OCI-LY7 (cell line): ENCODE data around the gene RBM20. TPM values are rescaled to one million over a fixed set of nuclear protein-coding genes. Genes with fewer than 3 reads are reported as not detected.

Source experiments
- BruUV-seq: library from RNA; stranded (reverse); fragments of 400-500 nt; replicated peaks from 2 replicates; lab custom pipeline; 2021; lab: Mats Ljungman, UMichigan
- CTCF ChIA-PET: fragments of 300-600 bp; sonication (Branson Sonifier 250); formaldehyde crosslinking; loops from one replicate; lab custom pipeline; 2022; ENCODE audit warnings: antibody characterized with exemption; ENCODE audit not compliant: unreplicated experiment; lab: Charles Lee
- POLR2A ChIA-PET: fragments of 300-600 bp; sonication (Branson Sonifier 250); formaldehyde crosslinking; loops from one replicate; lab custom pipeline; 2022; ENCODE audit warnings: antibody characterized with exemption; lab: Charles Lee
- DNase-seq: peaks from one replicate; pipeline ENCODE4 v3.0.0-alpha.2; 2015; ENCODE audit warnings: low spot score
- H2AFZ ChIP-seq: fragments of 200-600 bp; sonication (generic), shearing (Covaris generic); 2 replicates; pipeline ENCODE4 v1.6.1; 2014; ENCODE audit warnings: mild to moderate bottlenecking, antibody characterized with exemption, low read length, moderate library complexity
- H3K27ac ChIP-seq: fragments of 200-600 bp; sonication (generic); 2 replicates; pipeline ENCODE4 v1.5.1; 2014; ENCODE audit warnings: mixed run types, low read depth, mild to moderate bottlenecking, moderate library complexity, low read length, inconsistent platforms; ENCODE audit not compliant: poor library complexity, severe bottlenecking
- H3K36me3 ChIP-seq: fragments of 200-600 bp; sonication (generic); 2 replicates; pipeline ENCODE4 v1.6.1; 2014; ENCODE audit warnings: mild to moderate bottlenecking, antibody characterized with exemption, low read length, moderate library complexity, mixed read lengths; ENCODE audit not compliant: insufficient read depth
- H3K4me1 ChIP-seq: fragments of 200-600 bp; sonication (generic); 2 replicates; pipeline ENCODE4 v1.5.1; 2014; ENCODE audit warnings: mild to moderate bottlenecking, low read length; ENCODE audit not compliant: insufficient read depth, poor library complexity, severe bottlenecking
- H3K4me2 ChIP-seq: fragments of 200-600 bp; sonication (generic); 2 replicates; pipeline ENCODE4 v1.6.1; 2014; ENCODE audit warnings: mild to moderate bottlenecking, low read length
- H3K4me3 ChIP-seq: fragments of 200-600 bp; sonication (generic); 2 replicates; pipeline ENCODE4 v1.5.1; 2014; ENCODE audit warnings: mild to moderate bottlenecking, low read depth, low read length; ENCODE audit not compliant: poor library complexity, severe bottlenecking
- H3K79me2 ChIP-seq: fragments of 200-600 bp; sonication (generic); 2 replicates; pipeline ENCODE4 v1.6.1; 2016; ENCODE audit warnings: low read depth, mild to moderate bottlenecking, low read length, moderate library complexity, mixed read lengths; ENCODE audit not compliant: insufficient read depth
- H3K9me2 ChIP-seq: fragments of 200-600 bp; sonication (generic); 2 replicates; pipeline ENCODE4 v1.6.1; 2016; ENCODE audit warnings: mild to moderate bottlenecking, low read length, mixed read lengths; ENCODE audit not compliant: insufficient read depth
- H3K9me3 ChIP-seq: fragments of 200-600 bp; sonication (generic); 2 replicates; pipeline ENCODE4 v1.6.1; 2014; ENCODE audit warnings: mild to moderate bottlenecking, mixed run types, low read length, mixed read lengths
- H4K20me1 ChIP-seq: fragments of 200-600 bp; sonication (generic); 2 replicates; pipeline ENCODE4 v1.6.1; 2014; ENCODE audit warnings: mild to moderate bottlenecking, antibody characterized with exemption, low read length, moderate library complexity, mixed read lengths; ENCODE audit not compliant: insufficient read depth
- EZH2phosphoT487 ChIP-seq: fragments of 200-600 bp; sonication (generic); IDR thresholded peaks from 2 replicates; pipeline ENCODE4 v1.6.1; 2018; ENCODE audit warnings: low read depth, borderline replicate concordance, mild to moderate bottlenecking, mixed run types, antibody characterized with exemption, low read length, moderate library complexity, mixed read lengths
- intact Hi-C: fragments of 100-400 bp; cut with micrococcal nuclease; formaldehyde crosslinking; loops from one replicate; pipeline ENCODE4 v1.10.0; 2022; ENCODE audit not compliant: unreplicated experiment
- total RNA-seq, 2 experiments: library from RNA; depleted of rRNA in 1 of 2; stranded (reverse); fragments of >200 nt in 1 of 2; shearing (Covaris generic) in 1 of 2; gene quantifications; 2 replicates each; pipeline ENCODE4 v1.2.3, GENCODE V29; 2014 to 2022
- TF ChIP-seq, protein P1 (sequence below): fragments of 200-600 bp; sonication (generic); conservative IDR thresholded peaks from 2 replicates; pipeline ENCODE4 v1.5.1; 2014; ENCODE audit warnings: mild to moderate bottlenecking, antibody characterized with exemption, low read length, moderate library complexity, mixed read lengths

The RBM20 gene
- total RNA-seq, 2 experiments from 2014 or later: 0.35 to 1.0 TPM

DNA sequence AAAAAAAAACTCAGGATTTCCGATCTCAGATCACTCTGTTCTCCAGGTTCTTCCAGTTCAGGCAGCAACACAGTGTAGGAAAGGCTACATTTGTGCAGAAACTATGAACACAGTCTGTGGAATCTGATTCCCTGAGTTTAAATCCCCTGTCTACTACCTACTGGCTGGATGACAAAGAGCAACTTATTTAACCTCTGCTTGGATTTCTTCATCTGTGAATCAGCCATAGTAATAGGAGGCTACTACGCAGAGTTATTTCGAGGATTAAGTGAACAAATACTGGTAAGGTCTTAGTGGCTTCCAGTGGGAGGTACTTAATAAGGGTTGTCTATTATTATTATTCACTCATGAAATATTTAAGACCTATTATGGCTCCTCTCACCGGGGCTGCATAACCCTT lies 183.3 kb downstream of the RBM20 start:
- Histone ChIP-seq H2AFZ (no peak overlapping the region), H3K4me3 (no peak overlapping the region), H3K9me2 (no peaks in the 10 kb centered on the region), H3K27ac (no peak overlapping the region), H4K20me1 (no peaks in the 10 kb centered on the region), H3K4me1 (peaks cover 42% of the 10 kb centered on the region), H3K36me3 (no peaks in the 10 kb centered on the region), H3K4me2 (no peak overlapping the region), H3K9me3 (no peaks in the 10 kb centered on the region), H3K79me2 (no peaks in the 10 kb centered on the region)
- POLR2A ChIA-PET: interaction anchor here (1.0 to 1.2 kb wide), 2 partner anchors 8 to 19 kb away, joined by 3 read pairs; no protein-coding TSS in a partner anchor
- DNase-seq: no peak
- intact Hi-C loops: no loop called here
- BruUV-seq: no TSS peak
- CTCF ChIA-PET: no interaction called here
- TF ChIP-seq, protein P1, sequence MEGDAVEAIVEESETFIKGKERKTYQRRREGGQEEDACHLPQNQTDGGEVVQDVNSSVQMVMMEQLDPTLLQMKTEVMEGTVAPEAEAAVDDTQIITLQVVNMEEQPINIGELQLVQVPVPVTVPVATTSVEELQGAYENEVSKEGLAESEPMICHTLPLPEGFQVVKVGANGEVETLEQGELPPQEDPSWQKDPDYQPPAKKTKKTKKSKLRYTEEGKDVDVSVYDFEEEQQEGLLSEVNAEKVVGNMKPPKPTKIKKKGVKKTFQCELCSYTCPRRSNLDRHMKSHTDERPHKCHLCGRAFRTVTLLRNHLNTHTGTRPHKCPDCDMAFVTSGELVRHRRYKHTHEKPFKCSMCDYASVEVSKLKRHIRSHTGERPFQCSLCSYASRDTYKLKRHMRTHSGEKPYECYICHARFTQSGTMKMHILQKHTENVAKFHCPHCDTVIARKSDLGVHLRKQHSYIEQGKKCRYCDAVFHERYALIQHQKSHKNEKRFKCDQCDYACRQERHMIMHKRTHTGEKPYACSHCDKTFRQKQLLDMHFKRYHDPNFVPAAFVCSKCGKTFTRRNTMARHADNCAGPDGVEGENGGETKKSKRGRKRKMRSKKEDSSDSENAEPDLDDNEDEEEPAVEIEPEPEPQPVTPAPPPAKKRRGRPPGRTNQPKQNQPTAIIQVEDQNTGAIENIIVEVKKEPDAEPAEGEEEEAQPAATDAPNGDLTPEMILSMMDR: no peak

DNA sequence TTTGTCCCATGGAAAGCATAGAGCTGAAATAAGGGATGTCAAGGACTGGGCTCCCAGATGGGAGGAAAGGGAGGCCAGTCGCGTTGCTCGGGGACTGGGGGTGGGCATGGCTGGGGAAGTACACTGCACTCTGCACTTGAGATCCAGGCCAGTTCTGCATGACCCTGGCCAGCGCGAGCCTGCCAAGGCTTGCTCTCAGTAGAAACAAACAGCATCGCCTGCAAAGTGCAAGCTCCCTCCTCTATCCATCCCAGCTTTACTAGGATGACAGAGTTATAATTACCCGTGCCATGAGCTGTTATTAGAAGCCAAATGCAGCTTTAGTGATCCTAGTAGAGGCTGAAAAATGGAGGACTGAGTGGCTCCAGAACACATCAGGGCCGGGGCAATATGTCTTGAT lies 183.7 kb downstream of the RBM20 start:
- intact Hi-C loops: no loop called here
- Histone ChIP-seq H3K9me3 (no peaks in the 10 kb centered on the region), H3K4me2 (no peak overlapping the region), H3K4me1 (peaks cover 38% of the 10 kb centered on the region), H3K79me2 (no peaks in the 10 kb centered on the region), H2AFZ (no peak overlapping the region), H3K9me2 (no peaks in the 10 kb centered on the region), H3K4me3 (no peak overlapping the region), H4K20me1 (no peaks in the 10 kb centered on the region), H3K36me3 (no peaks in the 10 kb centered on the region), H3K27ac (no peak overlapping the region)
- CTCF ChIA-PET: no interaction called here
- TF ChIP-seq, protein P1: no peak
- TF ChIP-seq EZH2phosphoT487: no peak
- DNase-seq: no peak
- no TSS peak for BruUV-seq
- POLR2A ChIA-PET: interaction anchor here (1.0 to 1.5 kb wide), 4 partner anchors 9 to 54 kb away, joined by 3 to 13 read pairs (median 3); no protein-coding TSS in a partner anchor

DNA sequence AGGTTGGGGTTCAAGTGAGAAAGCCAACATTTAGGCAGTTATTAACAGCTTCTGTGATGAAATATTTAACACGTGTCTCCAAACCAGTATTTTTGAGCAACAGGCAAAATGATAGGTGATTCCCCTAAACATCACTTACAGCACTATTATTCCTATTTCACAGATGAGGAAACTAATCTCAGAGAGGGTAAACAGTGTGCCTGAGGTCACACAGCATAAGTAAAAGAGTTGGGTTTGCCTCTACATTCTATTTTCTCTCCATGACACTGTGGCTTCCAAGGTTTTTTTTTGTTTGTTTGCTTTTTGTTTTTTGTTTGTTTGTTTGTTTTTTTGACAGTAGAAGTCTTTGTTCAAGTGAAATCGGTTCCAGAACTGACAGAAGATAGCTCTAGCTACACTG lies 184.4 kb downstream of the RBM20 start:
- Histone ChIP-seq H4K20me1 (no peaks in the 10 kb centered on the region), H3K4me2 (no peak overlapping the region), H2AFZ (no peak overlapping the region), H3K9me2 (no peaks in the 10 kb centered on the region), H3K79me2 (no peaks in the 10 kb centered on the region), H3K4me1 (peaks cover 34% of the 10 kb centered on the region), H3K36me3 (no peaks in the 10 kb centered on the region), H3K27ac (no peak overlapping the region), H3K9me3 (no peaks in the 10 kb centered on the region), H3K4me3 (no peak overlapping the region)
- TF ChIP-seq EZH2phosphoT487: no peak
- TF ChIP-seq, protein P1: no peak
- DNase-seq: no peak
- ChIA-PET POLR2A (interaction anchor here (1.0 to 1.5 kb wide), 5 partner anchors 9 to 54 kb away, joined by 3 to 13 read pairs (median 3); no protein-coding TSS in a partner anchor), CTCF (no interaction called here)
- intact Hi-C loops: no loop called here
- BruUV-seq: no TSS peak
